UCSD-AML1 (cell line): ENCODE measurements around the gene BRD4.

ENCODE experiments used
- DNase-seq: peaks from one replicate; lab custom pipeline; 2025; ENCODE audit not compliant: unreplicated experiment; lab: John Stamatoyannopoulos, UW

BRD4 gene

GRCh38 chr19:15291548-15292021 is 40.8 kb downstream of the BRD4 start:
- DNase-seq: no peak

GRCh38 chr19:15291089-15291488 is 41.2 kb downstream of the BRD4 start:
- DNase-seq: no peak

DNA sequence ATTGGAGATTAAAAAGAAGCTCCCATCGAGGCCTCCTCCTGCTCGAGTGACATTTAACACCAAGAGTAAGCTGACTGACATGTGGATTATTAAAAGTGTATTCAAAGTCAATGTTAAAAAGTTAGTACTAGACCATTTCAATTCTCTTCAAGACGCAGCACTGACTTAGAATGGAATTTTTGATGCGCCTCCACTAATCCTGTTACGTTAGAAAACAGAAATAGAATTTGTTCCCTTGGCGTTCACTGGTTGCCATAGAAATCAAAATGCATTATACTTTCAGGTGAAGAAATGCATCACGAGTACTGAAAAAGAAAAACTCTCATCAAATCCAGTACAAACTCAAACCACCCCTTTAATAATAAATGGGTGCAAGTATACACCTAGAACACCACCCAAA is 42.2 kb downstream of the BRD4 start:
- DNase-seq: no peak

DNA sequence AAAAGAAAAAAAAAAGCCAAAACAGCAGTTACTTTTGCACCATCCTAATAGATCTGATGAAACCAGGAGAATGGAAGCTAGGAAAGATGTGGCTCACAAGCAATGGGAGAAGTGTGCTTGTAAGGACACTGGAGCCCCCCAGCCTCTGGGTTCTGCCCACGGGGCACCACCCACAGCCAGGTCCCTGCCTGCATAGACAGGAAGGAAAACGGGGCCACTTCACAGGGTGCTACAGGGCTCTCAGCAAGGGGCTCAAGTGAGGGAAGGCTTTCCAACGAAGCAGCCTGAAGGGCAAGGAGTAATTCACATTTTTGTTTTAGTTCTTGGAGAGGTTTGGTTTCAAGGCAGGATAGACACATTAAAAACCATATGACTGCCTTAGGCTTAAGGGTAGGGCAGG is 42.7 kb downstream of the BRD4 start:
- DNase-seq: no peak

- DNase-seq: peak; percentile 34
Measured at GRCh38 chr19:15288146-15288963, 44.0 kb downstream of the BRD4 start.

GRCh38 chr19:15287496-15287895 is 44.8 kb downstream of the BRD4 start:
- DNase-seq: no peak

GRCh38 chr19:15286688-15287365 is 45.5 kb downstream of the BRD4 start:
- no peak for DNase-seq

- no peak for DNase-seq
Measured at GRCh38 chr19:15285896-15286591, 46.3 kb downstream of the BRD4 start.

GRCh38 chr19:15284896-15285295 is 47.4 kb downstream of the BRD4 start:
- DNase-seq: no peak

DNA sequence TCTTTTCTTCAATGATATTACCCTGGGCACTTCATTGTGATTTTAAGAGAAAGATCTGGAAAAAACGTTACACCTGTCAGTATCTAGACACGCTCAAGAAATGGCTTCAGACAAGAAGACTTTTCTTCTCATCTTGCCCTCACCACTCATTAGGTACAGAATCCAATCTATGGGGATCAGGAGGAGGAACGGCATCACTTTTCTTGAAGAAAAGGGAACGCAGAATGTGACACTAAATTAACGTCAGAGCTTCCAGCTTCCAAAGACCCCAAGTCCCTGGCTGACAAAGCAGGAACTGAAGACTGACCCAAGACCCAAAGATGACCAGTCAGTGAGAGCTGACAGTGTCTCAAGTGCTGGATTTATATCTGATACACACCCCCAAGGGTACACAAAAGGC is 48.2 kb downstream of the BRD4 start:
- no peak for DNase-seq

GRCh38 chr19:15283141-15283883 is 49.0 kb downstream of the BRD4 start:
- no peak for DNase-seq

GRCh38 chr19:15282311-15282705 is 50.0 kb downstream of the BRD4 start:
- DNase-seq: no peak

GRCh38 chr19:15280915-15281683 is 51.2 kb downstream of the BRD4 start:
- no peak for DNase-seq

DNA sequence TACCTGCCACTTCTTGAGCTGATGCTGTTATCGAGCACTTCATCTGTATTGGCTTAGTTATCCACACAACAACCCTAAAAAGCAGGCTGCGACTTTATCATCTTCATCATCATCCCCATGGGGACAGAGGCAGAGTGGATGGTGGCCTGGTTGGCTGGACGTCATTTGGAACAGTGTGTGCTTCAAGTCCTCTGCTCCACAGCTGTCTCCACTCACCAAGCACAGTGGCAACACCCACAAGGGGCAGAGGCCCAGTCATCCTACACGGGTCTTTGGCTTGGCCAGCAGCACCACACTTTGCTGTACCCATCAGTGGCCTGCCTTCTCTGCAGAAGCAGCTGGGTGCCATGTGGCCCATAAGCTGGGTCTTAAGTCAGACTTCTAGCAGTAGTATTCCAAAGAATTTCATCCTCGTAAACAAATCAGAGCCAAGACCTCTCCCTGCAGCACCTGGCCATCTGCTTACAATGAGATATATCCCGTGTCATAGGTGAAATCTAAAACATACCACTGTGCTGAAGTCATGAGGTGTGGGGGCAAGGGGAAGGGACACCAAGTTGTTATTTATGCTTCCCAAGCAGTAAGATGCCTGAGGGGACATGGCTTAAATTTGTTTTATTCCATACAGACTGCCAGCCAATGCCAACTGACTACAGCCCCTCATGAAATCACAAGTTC is 52.2 kb downstream of the BRD4 start:
- DNase-seq: no peak

DNA sequence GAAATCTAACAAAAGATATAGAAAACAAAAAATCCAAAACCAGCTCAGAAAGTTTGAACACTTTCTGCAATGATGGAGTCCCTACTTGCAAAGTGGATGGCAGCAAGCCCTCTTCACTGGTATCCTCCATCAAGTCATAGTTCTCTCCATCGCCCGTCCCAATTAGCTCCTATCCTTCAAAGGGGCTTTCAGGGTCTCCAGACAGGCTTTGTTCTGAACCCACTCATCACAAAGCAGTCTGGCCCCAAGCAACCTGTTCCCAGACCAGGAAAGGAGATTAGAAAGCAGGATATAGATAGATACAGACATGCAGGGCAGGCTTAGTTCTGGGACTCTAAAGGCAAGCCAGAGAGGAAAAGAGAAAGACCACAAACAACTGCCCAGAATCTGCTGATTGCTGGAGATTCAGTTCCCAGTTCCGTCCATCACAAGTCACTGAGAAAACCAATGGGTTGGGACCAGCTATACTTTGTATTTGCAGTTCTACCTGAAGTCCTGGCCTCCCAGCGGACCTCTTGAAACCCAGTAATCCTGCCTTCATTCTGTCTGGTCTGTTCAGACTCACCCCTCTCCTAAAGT is 52.9 kb downstream of the BRD4 start:
- DNase-seq: no peak

- no peak for DNase-seq
Measured at GRCh38 chr19:15276620-15277215, 55.6 kb downstream of the BRD4 start.

GRCh38 chr19:15274477-15274876 is 57.9 kb downstream of the BRD4 start:
- DNase-seq: no peak

GRCh38 chr19:15269806-15270205 is 62.5 kb downstream of the BRD4 start:
- no peak for DNase-seq

DNA sequence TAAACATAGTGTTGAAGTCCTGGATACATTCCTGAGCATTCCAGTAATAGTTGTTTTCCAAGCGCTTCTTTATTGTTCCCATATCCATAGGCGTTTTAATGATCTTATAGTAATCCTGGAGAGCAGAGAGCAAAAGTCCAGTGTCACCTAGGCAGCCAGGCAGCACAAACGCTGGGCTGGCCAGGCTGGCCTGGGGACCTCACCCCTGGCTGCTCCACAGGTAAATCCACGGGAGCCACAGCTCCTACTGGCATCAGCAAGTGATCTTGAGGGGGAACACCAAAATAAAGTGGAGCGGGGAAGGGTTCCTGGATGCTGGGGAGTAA is 63.4 kb downstream of the BRD4 start:
- no peak for DNase-seq
